Measurements from ENCODE around the gene SLC40A1. TPM values are rescaled to one million over a fixed set of nuclear protein-coding genes. Genes with fewer than 3 reads are reported as not detected.

Gene SLC40A1
- total RNA-seq, 4 donors from 2014 or later, result 5.4 to 34.1 (median 19.1) TPM

DNA sequence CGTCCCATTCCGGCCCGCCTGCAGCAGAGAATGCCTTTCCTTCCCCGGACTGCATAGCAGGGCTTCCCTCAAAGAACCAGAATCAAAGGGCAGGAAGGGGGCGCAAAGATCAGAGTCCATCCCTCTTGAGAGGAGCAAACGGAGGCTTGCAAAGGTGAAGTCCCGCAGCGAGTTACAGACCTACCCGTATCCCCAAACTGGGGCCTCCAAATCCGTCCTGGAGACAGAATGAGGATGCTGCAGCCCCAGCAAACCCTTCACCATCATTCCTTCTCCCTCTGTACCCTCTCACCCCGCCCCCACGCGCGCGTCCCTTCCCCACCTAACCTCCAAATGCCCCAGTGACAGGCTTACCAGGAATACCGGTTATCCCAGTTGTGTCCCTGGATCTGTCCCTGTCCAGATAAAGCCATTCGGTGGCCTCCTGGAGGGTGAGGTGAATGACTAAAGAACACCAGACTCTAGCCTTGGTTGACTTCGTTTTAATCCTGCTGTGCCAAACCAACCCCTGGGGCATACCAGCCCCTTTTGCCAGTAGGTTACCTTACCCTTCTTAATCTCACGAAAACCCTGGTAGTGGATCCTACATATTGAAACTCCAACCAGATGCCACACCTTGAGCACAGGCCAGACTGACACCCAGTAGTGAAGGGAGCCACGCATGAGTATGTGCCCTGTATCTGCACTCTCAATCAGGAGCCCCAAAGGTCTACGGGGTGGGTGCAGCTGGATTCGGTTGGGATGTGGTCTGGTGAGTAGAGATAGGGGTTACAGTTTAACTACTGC, 961 bp upstream of the SLC40A1 start:
- intact Hi-C loops (cut with DNase I), result no loop called here
- Histone ChIP-seq H3K36me3 (no peaks in the 10 kb centered on the region), H3K4me3 (peak overlapping the region; percentile 57 to 79 (median 72)), H3K4me1 (peaks cover 4 to 53% (median 12%) of the 10 kb centered on the region in 3 donors), H3K27me3 (no peaks in the 10 kb centered on the region), H3K27ac (peak overlapping the region; percentile 87 to 92 (median 91)), H3K9me3 (no peaks in the 10 kb centered on the region)
- no peak for TF ChIP-seq POLR2A (IDR thresholded peaks at IDR 0.05)
- TF ChIP-seq, protein P1, sequence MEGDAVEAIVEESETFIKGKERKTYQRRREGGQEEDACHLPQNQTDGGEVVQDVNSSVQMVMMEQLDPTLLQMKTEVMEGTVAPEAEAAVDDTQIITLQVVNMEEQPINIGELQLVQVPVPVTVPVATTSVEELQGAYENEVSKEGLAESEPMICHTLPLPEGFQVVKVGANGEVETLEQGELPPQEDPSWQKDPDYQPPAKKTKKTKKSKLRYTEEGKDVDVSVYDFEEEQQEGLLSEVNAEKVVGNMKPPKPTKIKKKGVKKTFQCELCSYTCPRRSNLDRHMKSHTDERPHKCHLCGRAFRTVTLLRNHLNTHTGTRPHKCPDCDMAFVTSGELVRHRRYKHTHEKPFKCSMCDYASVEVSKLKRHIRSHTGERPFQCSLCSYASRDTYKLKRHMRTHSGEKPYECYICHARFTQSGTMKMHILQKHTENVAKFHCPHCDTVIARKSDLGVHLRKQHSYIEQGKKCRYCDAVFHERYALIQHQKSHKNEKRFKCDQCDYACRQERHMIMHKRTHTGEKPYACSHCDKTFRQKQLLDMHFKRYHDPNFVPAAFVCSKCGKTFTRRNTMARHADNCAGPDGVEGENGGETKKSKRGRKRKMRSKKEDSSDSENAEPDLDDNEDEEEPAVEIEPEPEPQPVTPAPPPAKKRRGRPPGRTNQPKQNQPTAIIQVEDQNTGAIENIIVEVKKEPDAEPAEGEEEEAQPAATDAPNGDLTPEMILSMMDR (IDR thresholded peaks at IDR 0.05), result no peak
- whole genome bisulfite sequencing, 2 donors, result 22 to 61% methylated on average over 7 to 21 of the region's 22 CpGs
- DNase-seq, result no peak

DNA sequence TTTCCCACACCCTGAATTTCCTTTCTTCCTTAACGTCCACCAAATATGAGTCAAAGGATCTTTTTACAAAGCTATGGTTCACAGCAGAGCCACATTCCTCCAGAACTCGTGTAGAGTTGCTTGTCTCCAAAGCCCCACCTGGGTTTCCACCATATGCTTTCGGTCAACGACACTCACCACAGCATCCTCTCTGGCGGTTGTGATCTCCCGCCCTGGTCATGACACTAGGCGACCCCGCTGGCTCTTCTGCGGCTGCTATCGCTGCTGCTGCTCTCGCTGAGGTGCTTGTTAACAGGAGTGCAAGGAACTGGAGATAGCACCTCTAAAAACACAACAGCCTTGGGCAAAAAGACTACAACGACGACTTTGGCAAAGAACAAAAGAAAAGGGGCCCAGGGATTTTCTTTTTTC, 340 bp downstream of the SLC40A1 start:
- 0 to 5% methylated on average over 12 to 13 of the region's 13 CpGs for WGBS, 2 donors
- no peak for TF ChIP-seq POLR2A (IDR thresholded peaks at IDR 0.05)
- TF ChIP-seq, protein P1 (IDR thresholded peaks at IDR 0.05), result no peak
- H3K27ac ChIP-seq, result peak overlapping the region; percentile 87 to 92 (median 91)
- no peak for DNase-seq
- peak overlapping the region; percentile 57 to 79 (median 72) for H3K4me3 ChIP-seq
- no peaks in the 10 kb centered on the region for H3K9me3 ChIP-seq
- no peaks in the 10 kb centered on the region for H3K27me3 ChIP-seq
- H3K4me1 ChIP-seq, result peaks cover 4 to 66% (median 12%) of the 10 kb centered on the region in 3 donors
- intact Hi-C loops (cut with DNase I), result no loop called here
- H3K36me3 ChIP-seq, result peaks cover 0 to 1% (median 0%) of the 10 kb centered on the region in 3 donors

DNA sequence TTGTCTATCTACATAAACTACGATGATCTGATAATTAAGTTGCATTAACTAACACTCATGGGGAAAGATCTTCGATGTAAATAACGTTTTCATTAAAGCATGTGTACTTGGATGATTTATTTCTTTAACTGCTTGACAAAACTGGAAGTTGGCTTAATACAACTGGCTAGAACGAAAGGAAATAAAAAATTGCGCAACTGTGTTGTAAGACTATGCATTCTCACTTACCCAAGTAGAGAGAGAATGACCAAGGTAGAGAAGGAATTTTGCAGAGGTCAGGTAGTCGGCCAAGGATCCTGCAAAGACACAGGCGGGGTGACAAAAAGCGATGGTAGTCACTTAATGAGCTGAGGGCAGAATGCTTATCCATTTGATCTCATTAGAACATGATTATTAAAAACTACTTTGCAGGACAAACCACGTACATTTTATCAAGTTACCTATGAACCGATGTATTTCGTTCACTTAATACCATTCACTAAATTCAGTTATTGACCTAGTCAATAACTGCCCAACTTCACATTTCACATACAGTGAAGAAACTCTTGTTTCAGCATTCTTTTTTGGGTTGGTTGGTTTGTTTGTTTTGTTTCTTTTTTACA, 900 bp downstream of the SLC40A1 start:
- WGBS, 2 donors, result 25 to 28% methylated on average over 11 of the region's 11 CpGs
- H3K4me1 ChIP-seq, result peaks cover 4 to 72% (median 16%) of the 10 kb centered on the region in 3 donors
- intact Hi-C loops (cut with DNase I), result no loop called here

DNA sequence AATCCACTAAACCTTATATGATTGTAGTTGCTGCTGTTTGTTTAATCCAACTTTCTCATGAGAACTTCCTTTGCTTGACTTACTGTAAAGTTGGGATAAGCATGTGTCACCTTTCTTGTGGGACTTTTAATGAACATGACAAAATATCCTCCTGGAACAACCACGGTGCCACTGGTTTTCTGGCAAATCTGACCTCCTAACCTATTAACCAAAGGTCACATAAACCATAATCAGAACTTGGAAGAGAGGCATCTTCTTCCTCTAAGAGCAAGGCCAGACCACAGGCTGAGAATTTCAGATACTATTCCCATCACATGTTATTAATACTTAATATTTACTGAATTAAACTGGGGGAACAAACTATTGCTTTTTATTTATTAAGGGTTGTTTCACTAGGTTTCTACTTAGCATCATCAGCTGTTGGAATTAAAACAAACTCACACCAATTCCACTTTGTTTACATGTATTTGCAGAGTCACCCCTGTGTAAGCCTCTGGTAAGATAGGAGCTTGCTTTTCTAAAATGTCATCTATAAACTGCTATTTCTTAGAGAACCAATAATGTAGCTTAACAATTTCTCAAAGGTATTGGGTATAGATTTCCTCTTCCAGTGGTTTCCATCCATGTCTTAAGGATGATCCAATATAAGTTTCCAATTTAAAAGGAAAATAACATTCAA, 2.2 kb downstream of the SLC40A1 start:
- TF ChIP-seq, protein P1 (IDR thresholded peaks at IDR 0.05), result no peak
- TF ChIP-seq POLR2A (IDR thresholded peaks at IDR 0.05), result no peak
- no peak for DNase-seq
- intact Hi-C loops (cut with DNase I), result no loop called here
- 33 to 37% methylated on average over 1 of the region's 1 CpG for WGBS, 2 donors
- Histone ChIP-seq H3K4me1 (peaks cover 4 to 77% (median 16%) of the 10 kb centered on the region in 3 donors), H3K9me3 (no peaks in the 10 kb centered on the region), H3K36me3 (peaks cover 0 to 20% (median 0%) of the 10 kb centered on the region in 3 donors), H3K4me3 (peak overlapping the region in 3 of 4 donors; percentile 70 to 79 (median 75)), H3K27ac (no peak overlapping the region), H3K27me3 (no peaks in the 10 kb centered on the region)

More for the DNA sequence above, 900 bp downstream of the SLC40A1 start:
- peak overlapping the region; percentile 57 to 79 (median 72) for H3K4me3 ChIP-seq
- TF ChIP-seq POLR2A (IDR thresholded peaks at IDR 0.05), result no peak
- TF ChIP-seq, protein P1 (IDR thresholded peaks at IDR 0.05), result no peak
- no peaks in the 10 kb centered on the region for H3K27me3 ChIP-seq
- H3K9me3 ChIP-seq, result no peaks in the 10 kb centered on the region
- DNase-seq, result no peak
- peaks cover 0 to 7% (median 0%) of the 10 kb centered on the region in 3 donors for H3K36me3 ChIP-seq
- peak overlapping the region; percentile 87 to 92 (median 91) for H3K27ac ChIP-seq
